ENCODE data around the gene CGB1. TPM values are rescaled to one million over a fixed set of nuclear protein-coding genes. Genes with fewer than 3 reads are reported as not detected.

Gene CGB1
- total and polyA plus RNA-seq, 2 donors from 2014 or later, result not detected

DNA sequence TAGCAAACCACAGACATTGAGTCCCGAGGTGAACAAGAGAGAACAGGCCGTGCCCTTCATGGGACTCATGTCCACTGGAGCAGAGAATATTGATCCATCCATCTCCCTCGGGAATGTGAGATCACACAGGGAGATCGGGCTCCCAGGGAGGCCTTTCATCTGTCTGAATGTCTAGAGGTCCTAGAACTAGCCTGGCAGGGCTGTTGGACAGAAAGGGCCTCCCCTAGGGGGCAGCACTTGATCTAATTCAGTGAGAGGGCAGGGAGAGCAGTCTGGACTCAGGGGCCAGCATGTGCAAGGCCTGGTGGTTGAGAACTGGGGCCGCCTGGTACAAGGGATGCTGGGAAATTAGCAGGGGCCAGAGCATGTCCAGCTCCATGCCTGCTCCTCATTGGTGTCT is 38.7 kb downstream of the CGB1 start:
- H3K9ac ChIP-seq (ENCODE audit: low read length in 3 of 3), result no peak overlapping the region
- no peak overlapping the region for H3K27ac ChIP-seq (ENCODE audit: low read depth in 2 of 2, low read length in 2 of 2)
- no peaks in the 10 kb centered on the region for H3K9me3 ChIP-seq (ENCODE audit: control insufficient read depth in 2 of 3, insufficient read depth in 1 of 3, low read length in 3 of 3)
- DNase-seq (peak in 1 of 5 donors; percentile 34), FAIRE-seq (no peak)
- no peak overlapping the region for H3K4me3 ChIP-seq (ENCODE audit: low read length in 3 of 3)
- H3K36me3 ChIP-seq (ENCODE audit: control insufficient read depth in 2 of 3, insufficient read depth in 3 of 3, low read length in 3 of 3), result no peaks in the 10 kb centered on the region
- intact Hi-C loops (cut with DNase I), result no loop called here
- H3K27me3 ChIP-seq (ENCODE audit: control insufficient read depth, insufficient read depth, low read length), result no peaks in the 10 kb centered on the region
- peaks cover 0 to 9% (median 6%) of the 10 kb centered on the region in 3 donors for H3K4me1 ChIP-seq (ENCODE audit: control insufficient read depth in 2 of 3, insufficient read depth in 2 of 3, low read depth in 1 of 3, low read length in 3 of 3)
- TF ChIP-seq, protein P1, sequence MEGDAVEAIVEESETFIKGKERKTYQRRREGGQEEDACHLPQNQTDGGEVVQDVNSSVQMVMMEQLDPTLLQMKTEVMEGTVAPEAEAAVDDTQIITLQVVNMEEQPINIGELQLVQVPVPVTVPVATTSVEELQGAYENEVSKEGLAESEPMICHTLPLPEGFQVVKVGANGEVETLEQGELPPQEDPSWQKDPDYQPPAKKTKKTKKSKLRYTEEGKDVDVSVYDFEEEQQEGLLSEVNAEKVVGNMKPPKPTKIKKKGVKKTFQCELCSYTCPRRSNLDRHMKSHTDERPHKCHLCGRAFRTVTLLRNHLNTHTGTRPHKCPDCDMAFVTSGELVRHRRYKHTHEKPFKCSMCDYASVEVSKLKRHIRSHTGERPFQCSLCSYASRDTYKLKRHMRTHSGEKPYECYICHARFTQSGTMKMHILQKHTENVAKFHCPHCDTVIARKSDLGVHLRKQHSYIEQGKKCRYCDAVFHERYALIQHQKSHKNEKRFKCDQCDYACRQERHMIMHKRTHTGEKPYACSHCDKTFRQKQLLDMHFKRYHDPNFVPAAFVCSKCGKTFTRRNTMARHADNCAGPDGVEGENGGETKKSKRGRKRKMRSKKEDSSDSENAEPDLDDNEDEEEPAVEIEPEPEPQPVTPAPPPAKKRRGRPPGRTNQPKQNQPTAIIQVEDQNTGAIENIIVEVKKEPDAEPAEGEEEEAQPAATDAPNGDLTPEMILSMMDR (IDR thresholded peaks at IDR 0.05; ENCODE audit: borderline replicate concordance, extremely low read depth, insufficient read depth), result peak; percentile 28

DNA sequence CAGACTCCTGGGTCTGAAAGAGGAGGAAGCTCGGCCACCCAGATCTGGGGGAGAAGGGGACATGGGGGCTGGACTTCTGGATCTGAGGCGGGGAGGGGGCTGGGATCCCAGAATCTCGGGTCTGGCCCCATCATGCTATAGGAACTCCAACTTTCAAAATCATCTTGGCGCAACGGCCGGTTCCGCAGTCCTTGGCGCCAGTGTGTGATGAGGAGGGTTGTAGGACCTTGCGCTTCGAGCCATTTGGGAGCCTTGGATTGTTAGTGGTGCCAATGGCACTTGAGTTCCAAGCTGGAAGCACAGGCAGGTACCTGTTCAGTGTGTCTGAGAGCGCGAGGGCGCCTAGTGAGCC is 42.7 kb downstream of the CGB1 start:
- Histone ChIP-seq H3K36me3 (ENCODE audit: control insufficient read depth in 2 of 3, insufficient read depth in 3 of 3, low read length in 3 of 3) (no peaks in the 10 kb centered on the region), H3K9ac (ENCODE audit: low read length in 3 of 3) (peak overlapping the region; percentile 11 to 87 (median 82)), H3K4me1 (ENCODE audit: control insufficient read depth in 2 of 3, insufficient read depth in 2 of 3, low read depth in 1 of 3, low read length in 3 of 3) (peaks cover 0 to 27% (median 11%) of the 10 kb centered on the region in 3 donors), H3K27me3 (ENCODE audit: control insufficient read depth, insufficient read depth, low read length) (no peaks in the 10 kb centered on the region), H3K27ac (ENCODE audit: low read depth in 2 of 2, low read length in 2 of 2) (peak overlapping the region; percentile 39 to 99), H3K9me3 (ENCODE audit: control insufficient read depth in 2 of 3, insufficient read depth in 1 of 3, low read length in 3 of 3) (no peaks in the 10 kb centered on the region), H3K4me3 (ENCODE audit: low read length in 3 of 3) (peak overlapping the region; percentile 56 to 97 (median 88))
- intact Hi-C loops (cut with DNase I), result no loop called here
- TF ChIP-seq, protein P1 (IDR thresholded peaks at IDR 0.05; ENCODE audit: borderline replicate concordance, extremely low read depth, insufficient read depth), result no peak
- FAIRE-seq, result no peak
- DNase-seq, result no peak

DNA sequence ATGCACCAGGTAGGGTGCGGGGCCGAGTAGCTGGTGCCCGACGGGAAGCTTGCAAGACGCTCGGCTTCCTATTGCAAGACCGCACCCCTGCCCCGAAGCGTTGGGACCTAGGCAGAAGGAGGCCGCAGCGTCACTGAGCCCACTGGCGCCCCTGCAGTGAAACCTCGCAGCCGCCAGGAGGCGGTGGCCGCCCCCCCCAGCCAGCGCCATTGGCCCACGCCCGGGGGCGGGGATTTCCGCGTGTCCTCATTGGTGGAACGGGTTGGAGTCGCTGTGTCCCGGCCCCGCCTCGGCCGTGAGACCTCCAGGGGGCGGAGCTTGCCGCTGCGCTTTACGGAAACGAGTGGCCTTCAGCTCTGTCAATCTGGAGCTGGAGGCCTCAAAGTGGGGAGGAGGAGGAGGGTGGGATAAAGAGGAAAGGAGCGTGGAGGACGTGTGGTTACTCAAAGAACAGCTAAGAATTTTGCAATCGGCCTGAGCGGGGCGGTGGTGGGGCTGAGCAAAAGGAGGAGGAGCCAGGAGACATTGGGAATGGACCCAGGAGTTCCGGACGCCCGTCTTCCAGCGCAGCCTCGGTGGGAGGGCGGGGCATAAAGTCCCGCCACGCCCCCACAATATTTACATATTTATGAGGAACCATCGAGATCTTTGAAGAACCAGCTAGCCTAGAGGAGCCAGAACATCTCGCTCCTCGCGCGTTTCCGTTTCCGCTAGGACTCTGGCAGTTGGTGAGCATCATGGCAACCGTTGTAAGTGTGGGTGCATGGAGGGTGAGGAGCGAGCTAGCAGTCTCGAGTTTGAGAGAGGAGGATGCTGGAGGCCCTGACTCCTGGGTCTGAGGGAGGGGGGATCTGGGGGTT is 43.3 kb downstream of the CGB1 start, which contains the start of the genes GYS1 and RUVBL2:
GYS1 (minus strand) TSS at position 135 of the 860 bp plus-strand sequence. CDS start 197 bp downstream, outside the sequence.
RUVBL2 (plus strand) TSS at position 713 of the 860 bp plus-strand sequence; CDS start at position 738, 25 bp downstream.
- intact Hi-C loops (cut with DNase I), result no loop called here
- no peaks in the 10 kb centered on the region for H3K9me3 ChIP-seq (ENCODE audit: control insufficient read depth in 2 of 3, insufficient read depth in 1 of 3, low read length in 3 of 3)
- H3K4me1 ChIP-seq (ENCODE audit: control insufficient read depth in 2 of 3, insufficient read depth in 2 of 3, low read depth in 1 of 3, low read length in 3 of 3), result peaks cover 0 to 27% (median 11%) of the 10 kb centered on the region in 3 donors
- peak within 1 kb of the TSS; percentile 78 to 97 (median 88) for H3K4me3 ChIP-seq (ENCODE audit: low read length in 3 of 3)
- H3K36me3 ChIP-seq (ENCODE audit: control insufficient read depth in 2 of 3, insufficient read depth in 3 of 3, low read length in 3 of 3), result peaks cover 0 to under 1% (median 0%) of the 10 kb centered on the region in 3 donors
- DNase-seq (peak; percentile 100), FAIRE-seq (peak; percentile 96)
- H3K9ac ChIP-seq (ENCODE audit: low read length in 3 of 3), result peak within 1 kb of the TSS; percentile 65 to 99 (median 87)
- no peaks in the 10 kb centered on the region for H3K27me3 ChIP-seq (ENCODE audit: control insufficient read depth, insufficient read depth, low read length)
- TF ChIP-seq, protein P1 (IDR thresholded peaks at IDR 0.05; ENCODE audit: borderline replicate concordance, extremely low read depth, insufficient read depth), result peak; percentile 86
- H3K27ac ChIP-seq (ENCODE audit: low read depth in 2 of 2, low read length in 2 of 2), result peak within 1 kb of the TSS; percentile 96 to 99

All from kidney (tissue), 14 donors.